SIG-M5 treated with dmso at 0.1 percent for 504 hours (cell line): ENCODE data around the gene ANKRD12.
"Not testable (repeated sequence)": the region's sequence is repeated elsewhere in the genome, so short reads cannot be mapped to it uniquely, and the experiment has no call there.

Source experiments
- DNase-seq: peaks from one replicate; lab custom pipeline; 2025; ENCODE audit not compliant: unreplicated experiment; lab: John Stamatoyannopoulos, UW

ANKRD12 gene

GRCh38 chr18:9140381-9140780 is 3.8 kb downstream of the ANKRD12 start:
- DNase-seq: no peak

- no peak for DNase-seq
Observed at GRCh38 chr18:9140984-9141383, 4.4 kb downstream of the ANKRD12 start.

GRCh38 chr18:9146224-9146623 is 9.6 kb downstream of the ANKRD12 start:
- DNase-seq: no peak

GRCh38 chr18:9147440-9148202 is 11.0 kb downstream of the ANKRD12 start:
- peak; percentile 89 for DNase-seq

- no peak for DNase-seq
Observed at GRCh38 chr18:9148203-9148552, 11.6 kb downstream of the ANKRD12 start.

- no peak for DNase-seq
Observed at GRCh38 chr18:9150121-9150520, 13.5 kb downstream of the ANKRD12 start.

GRCh38 chr18:9153256-9153655 is 16.7 kb downstream of the ANKRD12 start:
- DNase-seq: peak; percentile 13

GRCh38 chr18:9156604-9157249 is 20.1 kb downstream of the ANKRD12 start:
- no peak for DNase-seq

GRCh38 chr18:9157806-9158205 is 21.2 kb downstream of the ANKRD12 start:
- DNase-seq: no peak

GRCh38 chr18:9160014-9160413 is 23.4 kb downstream of the ANKRD12 start:
- DNase-seq: no peak

- not testable (repeated sequence) for DNase-seq
Observed at GRCh38 chr18:9162663-9163062, 26.1 kb downstream of the ANKRD12 start.

- not testable (repeated sequence) for DNase-seq
Observed at GRCh38 chr18:9164149-9164548, 27.6 kb downstream of the ANKRD12 start.

- DNase-seq: not testable (repeated sequence)
Observed at GRCh38 chr18:9165883-9166282, 29.3 kb downstream of the ANKRD12 start.

GRCh38 chr18:9169515-9169914 is 32.9 kb downstream of the ANKRD12 start:
- DNase-seq: not testable (repeated sequence)

GRCh38 chr18:9171919-9172318 is 35.3 kb downstream of the ANKRD12 start:
- DNase-seq: not testable (repeated sequence)

- no peak for DNase-seq
Observed at GRCh38 chr18:9172506-9173127, 36.0 kb downstream of the ANKRD12 start.

GRCh38 chr18:9173770-9174233 is 37.2 kb downstream of the ANKRD12 start:
- DNase-seq: no peak

GRCh38 chr18:9174302-9174701 is 37.7 kb downstream of the ANKRD12 start:
- DNase-seq: peak; percentile 59

- DNase-seq: no peak
Observed at GRCh38 chr18:9175115-9175514, 38.5 kb downstream of the ANKRD12 start.

GRCh38 chr18:9177031-9177430 is 40.5 kb downstream of the ANKRD12 start:
- DNase-seq: no peak

GRCh38 chr18:9177466-9177865 is 40.9 kb downstream of the ANKRD12 start:
- no peak for DNase-seq

GRCh38 chr18:9178557-9178956 is 42.0 kb downstream of the ANKRD12 start:
- no peak for DNase-seq
